ENCODE data around the gene ANKRD60. TPM values are rescaled to one million over a fixed set of nuclear protein-coding genes. Genes with fewer than 3 reads are reported as not detected.

The ANKRD60 gene
- total RNA-seq, 2 donors from 2014 or later = not detected

- TF ChIP-seq CTCF (IDR thresholded peaks at IDR 0.05) = no peak
Observed at GRCh38 chr20:58227391-58228102, 906 bp downstream of the ANKRD60 start.

DNA sequence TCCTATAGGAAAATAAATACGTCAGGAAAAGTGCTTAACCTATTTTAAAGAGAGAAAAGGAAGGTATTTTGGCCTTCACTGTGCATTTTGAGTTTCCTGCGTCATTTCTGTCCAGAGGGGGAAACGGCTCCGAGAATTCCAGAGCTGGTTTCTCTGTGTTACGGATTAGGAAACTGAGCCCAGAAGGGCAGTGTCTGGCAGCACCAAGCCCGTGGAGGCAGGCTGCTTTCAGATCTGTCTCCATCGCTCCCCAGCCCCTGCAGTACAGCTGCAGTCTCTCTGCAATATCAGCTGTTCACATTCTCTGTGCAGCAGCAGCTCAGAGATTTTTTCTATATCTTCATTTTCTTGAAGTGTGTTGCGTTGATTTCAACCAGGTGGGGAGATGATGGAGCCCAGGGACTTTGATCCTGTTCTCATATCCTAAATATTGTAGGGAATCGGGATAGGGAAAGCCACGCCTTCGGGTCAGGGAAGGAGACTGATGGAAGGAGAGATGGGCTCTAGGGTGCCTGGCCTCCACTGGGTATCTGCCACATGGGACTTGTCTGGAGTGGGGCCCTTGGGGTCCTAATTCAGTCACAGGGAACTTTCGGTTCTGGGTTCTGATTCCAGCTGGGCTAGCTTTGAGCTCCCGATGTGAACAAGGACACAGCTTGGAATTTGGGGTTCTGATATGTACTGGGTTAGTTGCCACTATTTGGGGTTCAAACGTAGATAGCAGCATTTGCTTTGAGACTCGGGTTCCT lies 2.8 kb downstream of the ANKRD60 start:
- Histone ChIP-seq H3K4me3 (no peak overlapping the region), H3K4me1 (ENCODE audit: control insufficient read depth in 1 of 2, low read depth in 2 of 2) (peaks cover 0 to 5% of the 10 kb centered on the region in 2 donors), H3K27ac (no peak overlapping the region), H3K36me3 (no peaks in the 10 kb centered on the region), H3K9me3 (no peaks in the 10 kb centered on the region), H3K27me3 (replicated peaks; ENCODE audit: insufficient read depth) (peaks cover 15% of the 10 kb centered on the region)
- DNase-seq (ENCODE audit: low spot score) = no peak
- no peak for ATAC-seq (ENCODE audit: insufficient number of reproducible peaks, low FRiP score, low read depth)
- no peak for TF ChIP-seq CTCF (IDR thresholded peaks at IDR 0.05)

More at GRCh38 chr20:58227391-58228102, 906 bp downstream of the ANKRD60 start:
- Histone ChIP-seq H3K4me1 (ENCODE audit: control insufficient read depth in 1 of 2, low read depth in 2 of 2) (peaks cover 0 to 5% of the 10 kb centered on the region in 2 donors), H3K9me3 (no peaks in the 10 kb centered on the region), H3K27me3 (replicated peaks; ENCODE audit: insufficient read depth) (peaks cover 15% of the 10 kb centered on the region), H3K27ac (no peak overlapping the region), H3K4me3 (no peak overlapping the region), H3K36me3 (peaks cover 2% of the 10 kb centered on the region)
- no peak for ATAC-seq (ENCODE audit: insufficient number of reproducible peaks, low FRiP score, low read depth)
- DNase-seq (ENCODE audit: low spot score) = no peak

DNA sequence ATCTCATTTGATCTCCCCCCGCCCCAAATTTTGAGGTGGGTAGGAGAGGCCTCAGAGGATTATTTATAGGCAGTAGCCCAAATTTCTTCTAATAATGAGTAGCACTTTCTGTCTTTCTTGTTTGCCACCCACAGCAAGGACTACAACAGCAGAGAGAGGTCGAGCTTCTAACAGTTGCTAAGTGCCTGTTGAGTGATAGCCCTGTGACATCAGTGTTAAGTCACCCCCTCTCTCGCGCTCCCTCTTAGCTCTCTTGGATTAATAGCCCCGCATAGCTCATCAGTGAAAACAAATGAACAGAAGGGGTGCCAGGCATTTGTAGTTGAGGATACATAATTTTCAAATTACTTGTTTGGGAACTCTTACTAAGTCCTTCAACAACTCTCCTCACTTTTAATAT lies 3.5 kb downstream of the ANKRD60 start:
- ATAC-seq (ENCODE audit: insufficient number of reproducible peaks, low FRiP score, low read depth) (no peak), DNase-seq (ENCODE audit: low spot score) (no peak)
- Histone ChIP-seq H3K4me1 (ENCODE audit: control insufficient read depth in 1 of 2, low read depth in 2 of 2) (peaks cover 0 to 5% of the 10 kb centered on the region in 2 donors), H3K27ac (no peak overlapping the region), H3K27me3 (replicated peaks; ENCODE audit: insufficient read depth) (peaks cover 15% of the 10 kb centered on the region), H3K9me3 (no peaks in the 10 kb centered on the region), H3K36me3 (no peaks in the 10 kb centered on the region), H3K4me3 (no peak overlapping the region)
- no peak for TF ChIP-seq CTCF (IDR thresholded peaks at IDR 0.05)

GRCh38 chr20:58224097-58224496 lies 4.4 kb downstream of the ANKRD60 start:
- ATAC-seq (ENCODE audit: insufficient number of reproducible peaks, low FRiP score, low read depth) = no peak
- no peak overlapping the region for H3K27ac ChIP-seq
- H3K4me3 ChIP-seq = no peak overlapping the region

More at GRCh38 chr20:58224097-58224496, 4.4 kb downstream of the ANKRD60 start:
- H3K4me1 ChIP-seq (ENCODE audit: control insufficient read depth in 1 of 2, low read depth in 2 of 2) = peaks cover 0 to 5% of the 10 kb centered on the region in 2 donors
- peaks cover 15% of the 10 kb centered on the region for H3K27me3 ChIP-seq (replicated peaks; ENCODE audit: insufficient read depth)
- peaks cover under 1% of the 10 kb centered on the region for H3K9me3 ChIP-seq
- no peaks in the 10 kb centered on the region for H3K36me3 ChIP-seq
- TF ChIP-seq CTCF (IDR thresholded peaks at IDR 0.05) = no peak
- no peak for DNase-seq (ENCODE audit: low spot score)

Measured in thoracic aorta (tissue), 2 donors.